Gastroesophageal sphincter (tissue), 3 donors: Measurements from ENCODE around the gene TCOF1.

Source experiments
- EP300 ChIP-seq: sonication (generic); formaldehyde crosslinking; IDR thresholded peaks from one replicate; pipeline ENCODE4 v1.6.1; 2017; ENCODE audit warnings: antibody characterized with exemption, mild to moderate bottlenecking
- POLR2A ChIP-seq, 2 donors: fragments of 450-650 bp; IDR thresholded peaks; one replicate each; pipeline ENCODE4 v1.6.1; 2017; ENCODE audit warnings: antibody characterized with exemption in 2 of 2, mild to moderate bottlenecking in 2 of 2, moderate library complexity in 1 of 2
- POLR2AphosphoS5 ChIP-seq: sonication (generic); formaldehyde crosslinking; IDR thresholded peaks from one replicate; pipeline ENCODE4 v1.6.1; 2017; ENCODE audit warnings: antibody characterized with exemption
- TF ChIP-seq, protein P1 (sequence below), 4 experiments: fragments of 200-600 bp in 2 of 4; fragments of 450-650 bp in 2 of 4; sonication (generic) in 1 of 4; IDR thresholded peaks; one replicate each; pipeline ENCODE4 v1.5.1; 2017 to 2019; ENCODE audit warnings: antibody characterized with exemption in 4 of 4, mild to moderate bottlenecking in 2 of 4, moderate library complexity in 2 of 4

DNA sequence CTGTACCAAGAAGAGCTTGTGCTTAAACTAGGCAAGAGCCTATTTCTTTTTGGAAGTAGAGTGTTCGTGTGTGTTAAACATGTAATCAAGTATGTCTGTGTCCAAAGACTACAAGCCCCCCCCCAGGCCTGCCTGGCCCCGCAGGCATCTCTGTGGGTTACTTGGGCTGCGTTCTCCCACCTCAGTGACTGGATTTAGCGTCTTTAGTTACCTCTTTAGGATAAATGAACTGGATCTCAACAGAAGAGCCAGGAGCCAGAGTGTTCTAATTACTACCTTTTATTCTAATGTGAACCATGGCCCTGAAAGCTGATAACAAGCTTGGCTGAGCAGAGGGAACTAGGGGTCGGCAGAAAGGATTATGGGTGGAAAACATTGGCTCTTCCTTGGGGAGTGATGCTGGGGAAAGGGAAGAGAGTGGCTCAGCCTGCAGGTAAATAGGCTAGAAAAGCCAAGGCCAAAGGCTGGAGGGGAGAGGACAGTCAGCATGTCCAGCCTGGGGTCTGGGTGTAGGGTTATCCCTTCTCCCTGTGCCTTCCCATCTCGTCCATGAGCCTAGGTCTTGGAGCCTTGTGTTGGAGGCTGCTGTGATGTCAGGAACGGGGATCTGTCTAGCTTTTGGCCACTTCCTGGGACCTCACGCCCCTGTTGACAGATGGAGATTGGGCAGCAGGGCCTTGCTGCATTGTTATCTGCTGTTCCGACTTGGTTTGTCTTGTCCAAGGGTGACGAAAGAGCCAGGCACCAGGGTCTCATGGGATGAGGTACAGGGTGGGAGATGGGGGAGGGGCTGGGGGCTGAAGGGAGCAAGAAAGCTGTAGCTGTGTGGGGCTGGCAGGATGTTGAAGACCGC, 44.1 kb downstream of the TCOF1 start:
- TF ChIP-seq POLR2AphosphoS5, result no peak
- TF ChIP-seq, protein P1, sequence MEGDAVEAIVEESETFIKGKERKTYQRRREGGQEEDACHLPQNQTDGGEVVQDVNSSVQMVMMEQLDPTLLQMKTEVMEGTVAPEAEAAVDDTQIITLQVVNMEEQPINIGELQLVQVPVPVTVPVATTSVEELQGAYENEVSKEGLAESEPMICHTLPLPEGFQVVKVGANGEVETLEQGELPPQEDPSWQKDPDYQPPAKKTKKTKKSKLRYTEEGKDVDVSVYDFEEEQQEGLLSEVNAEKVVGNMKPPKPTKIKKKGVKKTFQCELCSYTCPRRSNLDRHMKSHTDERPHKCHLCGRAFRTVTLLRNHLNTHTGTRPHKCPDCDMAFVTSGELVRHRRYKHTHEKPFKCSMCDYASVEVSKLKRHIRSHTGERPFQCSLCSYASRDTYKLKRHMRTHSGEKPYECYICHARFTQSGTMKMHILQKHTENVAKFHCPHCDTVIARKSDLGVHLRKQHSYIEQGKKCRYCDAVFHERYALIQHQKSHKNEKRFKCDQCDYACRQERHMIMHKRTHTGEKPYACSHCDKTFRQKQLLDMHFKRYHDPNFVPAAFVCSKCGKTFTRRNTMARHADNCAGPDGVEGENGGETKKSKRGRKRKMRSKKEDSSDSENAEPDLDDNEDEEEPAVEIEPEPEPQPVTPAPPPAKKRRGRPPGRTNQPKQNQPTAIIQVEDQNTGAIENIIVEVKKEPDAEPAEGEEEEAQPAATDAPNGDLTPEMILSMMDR (IDR thresholded peaks at IDR 0.05), result no peak
- TF ChIP-seq EP300, result no peak
- no peak for TF ChIP-seq POLR2A (IDR thresholded peaks at IDR 0.05)
